ENCODE measurements around the gene OR11A1.

The OR11A1 gene, protein sequence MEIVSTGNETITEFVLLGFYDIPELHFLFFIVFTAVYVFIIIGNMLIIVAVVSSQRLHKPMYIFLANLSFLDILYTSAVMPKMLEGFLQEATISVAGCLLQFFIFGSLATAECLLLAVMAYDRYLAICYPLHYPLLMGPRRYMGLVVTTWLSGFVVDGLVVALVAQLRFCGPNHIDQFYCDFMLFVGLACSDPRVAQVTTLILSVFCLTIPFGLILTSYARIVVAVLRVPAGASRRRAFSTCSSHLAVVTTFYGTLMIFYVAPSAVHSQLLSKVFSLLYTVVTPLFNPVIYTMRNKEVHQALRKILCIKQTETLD

DNA sequence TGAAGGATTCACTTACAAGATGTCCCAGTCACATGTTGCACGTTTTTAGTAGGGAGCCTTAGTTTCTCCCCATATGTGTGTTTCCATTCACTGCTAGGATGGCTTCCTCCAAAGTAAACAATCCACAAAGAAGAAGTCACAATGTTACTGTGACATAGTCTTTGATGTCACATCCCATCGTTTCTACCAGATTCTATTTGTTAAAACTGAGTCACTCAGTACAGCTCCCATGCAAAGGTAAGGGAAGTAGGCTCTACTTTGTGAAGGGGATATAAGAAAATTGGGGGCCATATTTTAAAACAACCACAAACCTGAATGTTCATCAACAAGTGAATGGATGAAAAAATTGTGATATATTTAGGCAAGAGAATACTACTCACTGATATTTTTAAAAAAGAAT is at the start of gene OR11A1, which contains the start of gene OR2H1:
Gene OR11A1, minus strand, starts transcription at position 101 of the 400 bp plus-strand sequence. CDS start 29,430 bp downstream, outside the sequence.
Gene OR2H1, plus strand, starts transcription at position 185 of the 400 bp plus-strand sequence. CDS start 4,615 bp downstream, outside the sequence.
- DNase-seq = no peak

DNA sequence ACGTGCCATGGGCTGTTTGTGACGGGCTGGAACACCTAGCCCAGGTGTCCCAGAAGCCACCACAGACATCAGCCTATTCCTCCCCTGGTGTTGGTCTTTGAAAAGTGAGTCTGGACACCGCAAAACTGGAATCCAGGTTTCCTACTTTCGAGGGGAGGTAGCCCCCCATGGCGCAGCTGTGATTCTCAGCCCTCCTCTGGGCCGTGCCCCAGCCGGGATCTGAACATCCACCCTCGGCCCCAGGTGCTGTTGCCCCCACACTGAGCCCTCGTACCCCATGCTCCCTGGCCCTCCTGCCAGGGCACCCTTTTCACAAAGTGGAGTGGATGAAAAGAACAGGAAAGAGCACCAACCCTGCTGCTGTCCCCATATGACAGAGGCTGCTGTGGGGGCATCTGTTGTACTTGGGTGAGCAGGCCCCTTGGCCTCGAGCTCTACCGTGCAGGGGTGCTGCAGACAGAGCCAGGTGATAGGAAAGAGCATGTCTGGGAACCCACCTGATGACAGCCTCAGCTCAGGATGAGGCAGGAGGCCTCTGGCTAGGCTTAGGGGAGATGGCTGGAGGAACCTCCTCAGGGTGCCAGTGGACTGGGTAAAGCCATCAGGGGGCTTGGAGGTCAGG is 49.7 kb upstream of the OR11A1 start:
- no peak for DNase-seq

DNA sequence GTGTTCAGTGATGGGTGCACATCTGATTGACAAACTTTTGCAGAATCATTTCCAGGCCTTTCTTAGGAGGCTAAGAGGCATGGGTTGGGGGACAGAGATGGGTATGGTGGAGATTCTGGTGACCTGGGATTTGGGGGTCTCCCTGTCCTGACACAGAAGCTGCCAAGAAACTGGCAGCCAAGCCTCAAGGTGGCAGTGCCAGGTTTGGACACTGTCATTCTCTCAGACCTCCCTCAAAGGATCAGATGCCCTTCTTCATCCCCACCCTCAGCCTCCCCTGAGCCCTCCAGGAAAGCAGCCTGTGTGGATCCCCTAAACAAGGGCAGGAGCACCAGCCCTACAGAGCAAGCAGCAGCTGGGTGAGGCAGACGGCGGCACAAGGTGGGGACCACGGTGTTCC is 48.9 kb upstream of the OR11A1 start:
- no peak for DNase-seq

GRCh38 chr6:29504961-29505360 is 48.1 kb upstream of the OR11A1 start:
- no peak for DNase-seq

DNA sequence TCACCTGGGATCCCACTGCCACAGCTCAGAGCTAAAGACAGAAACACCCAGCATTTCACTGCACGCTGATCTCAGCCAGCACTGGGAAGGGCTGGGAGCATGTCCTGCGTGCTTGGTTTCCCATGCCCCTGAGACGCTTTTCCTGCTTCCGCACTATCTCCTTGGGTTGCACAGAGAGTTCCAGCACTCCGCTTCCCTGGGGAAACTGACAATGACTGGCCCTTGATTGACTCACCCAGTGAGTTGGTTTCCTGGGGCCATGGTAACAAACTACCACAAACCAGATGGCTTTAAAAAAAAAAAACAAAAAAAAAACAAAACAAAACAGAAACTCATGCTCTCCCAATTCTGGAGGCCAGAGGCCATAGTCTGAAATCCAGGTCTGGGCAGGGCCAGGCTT is 45.7 kb upstream of the OR11A1 start:
- no peak for DNase-seq

- no peak for DNase-seq
Measured at GRCh38 chr6:29502181-29502580, 45.3 kb upstream of the OR11A1 start.

DNA sequence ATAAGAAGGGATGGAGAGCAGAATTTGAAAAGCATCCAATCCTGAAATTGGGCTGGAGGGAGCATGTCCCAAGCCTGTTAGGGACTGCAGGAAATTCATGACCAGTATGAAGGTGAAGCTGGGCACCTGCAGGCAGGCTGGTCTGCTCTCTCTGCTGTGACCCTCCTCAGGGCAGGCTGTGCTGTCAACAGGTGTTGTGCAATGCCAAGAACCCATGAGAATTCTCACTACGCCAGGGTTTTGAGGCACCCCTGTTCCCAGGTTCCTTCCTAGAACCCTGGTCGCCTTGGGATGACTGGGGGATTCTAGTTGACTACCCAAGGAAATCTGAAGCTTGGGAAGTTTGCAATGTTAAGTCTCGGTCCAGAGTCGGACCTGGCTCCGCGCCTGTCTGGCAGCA is 44.2 kb upstream of the OR11A1 start:
- DNase-seq = no peak

DNA sequence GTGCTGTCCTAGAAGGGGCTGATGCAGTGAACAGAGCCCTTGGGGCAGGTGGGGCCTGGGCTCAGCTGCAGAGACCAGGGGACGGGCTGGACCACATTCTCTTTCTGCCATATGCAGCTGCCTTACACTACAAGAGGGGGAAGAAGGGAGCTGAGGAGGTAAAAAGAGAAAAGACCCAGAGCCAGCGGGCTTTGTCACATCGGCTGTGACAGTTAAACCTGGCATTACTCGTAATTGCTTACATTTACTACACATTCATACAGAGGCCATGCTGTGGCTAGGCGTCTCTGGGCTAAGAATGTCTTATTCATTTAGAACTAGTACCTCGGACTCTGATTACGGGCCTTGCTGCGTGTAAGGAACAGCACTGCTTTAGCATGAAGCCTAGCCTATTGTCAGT is 43.7 kb upstream of the OR11A1 start:
- DNase-seq = no peak

DNA sequence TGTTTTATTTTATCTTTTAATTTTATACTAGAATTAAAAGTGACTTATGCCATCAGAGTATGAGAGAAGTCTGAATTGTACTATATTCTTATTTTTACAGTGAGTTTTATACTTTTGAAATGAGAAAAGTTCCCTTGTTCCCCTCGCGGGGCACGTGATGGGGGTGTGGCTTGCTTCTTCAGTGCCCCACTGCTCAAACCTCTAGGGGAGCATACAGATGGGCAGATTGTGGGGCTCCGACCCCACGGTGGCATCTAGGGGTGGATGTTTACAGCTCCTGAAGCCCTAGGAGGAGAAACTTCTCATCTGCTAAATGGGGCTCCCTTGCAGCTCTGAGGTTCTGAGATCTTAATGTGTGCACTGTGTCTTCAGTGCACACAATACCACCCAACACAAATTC is 42.8 kb upstream of the OR11A1 start:
- DNase-seq = no peak

DNA sequence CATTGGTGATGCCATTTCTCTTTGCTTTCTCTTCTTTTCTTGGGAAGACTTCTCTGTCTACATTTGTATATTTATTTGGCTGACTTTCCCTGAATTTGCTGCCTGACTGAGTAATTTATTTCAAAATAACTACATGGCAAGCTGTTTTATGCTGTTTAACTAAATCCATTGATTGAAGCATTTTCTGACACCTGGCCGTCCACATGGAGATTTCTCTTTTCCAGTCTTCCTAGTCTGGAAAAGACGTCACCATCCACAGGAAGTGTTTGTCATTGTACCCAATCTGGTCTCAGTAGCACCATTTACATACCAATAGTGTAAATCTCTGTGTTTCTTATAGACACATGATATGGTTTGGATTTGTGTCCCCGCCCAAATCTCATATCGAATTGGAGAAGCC is 40.1 kb upstream of the OR11A1 start:
- DNase-seq = no peak

DNA sequence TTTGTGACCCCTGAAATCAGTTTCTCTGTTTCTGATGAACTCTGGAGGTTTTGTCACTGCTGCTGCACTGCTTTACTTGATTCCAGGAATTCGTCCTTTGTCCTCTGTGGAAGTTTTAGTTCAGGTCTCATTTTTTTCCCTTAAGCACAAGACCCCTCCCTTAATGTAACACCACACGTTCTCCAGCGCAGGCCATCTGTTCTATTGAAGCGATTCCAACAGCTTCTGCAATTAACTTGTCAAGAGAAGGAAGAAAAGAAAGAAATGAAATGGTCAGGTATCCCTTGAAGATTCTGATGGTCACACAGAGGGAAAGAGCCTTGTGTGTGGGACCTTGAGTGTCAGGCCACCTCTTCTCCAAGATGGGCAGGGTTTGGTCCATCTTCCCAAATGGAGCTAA is 38.7 kb upstream of the OR11A1 start:
- no peak for DNase-seq

- no peak for DNase-seq
Measured at GRCh38 chr6:29494131-29494530, 37.3 kb upstream of the OR11A1 start.

- DNase-seq = no peak
Measured at GRCh38 chr6:29493261-29493660, 36.4 kb upstream of the OR11A1 start.

GRCh38 chr6:29491574-29491973 is 34.7 kb upstream of the OR11A1 start:
- no peak for DNase-seq

GRCh38 chr6:29490552-29490951 is 33.7 kb upstream of the OR11A1 start:
- DNase-seq = no peak

- no peak for DNase-seq
Measured at GRCh38 chr6:29490055-29490454, 33.2 kb upstream of the OR11A1 start.

DNA sequence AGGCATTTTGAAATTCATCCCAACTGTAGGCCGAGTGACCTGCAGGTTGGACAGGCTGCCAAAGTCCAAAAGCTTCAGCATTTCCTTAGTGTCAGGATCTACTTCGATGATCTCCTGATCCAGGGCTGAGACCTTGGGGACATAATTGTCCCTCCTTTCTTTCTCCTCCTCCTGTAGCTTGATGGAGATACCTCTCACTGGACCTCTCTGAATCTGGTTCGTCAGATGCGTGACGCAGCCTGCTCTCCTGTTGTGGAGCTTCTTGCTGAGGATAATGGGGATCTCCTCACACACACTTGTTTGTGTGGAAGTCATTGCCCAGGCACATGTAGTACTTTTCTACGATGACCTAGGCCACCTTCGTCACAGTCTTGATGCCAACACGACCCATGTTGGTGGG is 32.4 kb upstream of the OR11A1 start:
- DNase-seq = no peak

GRCh38 chr6:29488874-29489273 is 32.0 kb upstream of the OR11A1 start:
- DNase-seq = no peak

GRCh38 chr6:29487660-29488059 is 30.8 kb upstream of the OR11A1 start, which contains the start of gene MAS1L:
Gene MAS1L (minus strand): TSS chr6:29487956. CDS start chr6:29487902, 54 bp downstream.
- no peak for DNase-seq

GRCh38 chr6:29487131-29487530 is 30.3 kb upstream of the OR11A1 start:
- no peak for DNase-seq

GRCh38 chr6:29486577-29486976 is 29.7 kb upstream of the OR11A1 start:
- DNase-seq = no peak

GRCh38 chr6:29483735-29484134 is 26.9 kb upstream of the OR11A1 start:
- no peak for DNase-seq

- DNase-seq = no peak
Measured at GRCh38 chr6:29483186-29483585, 26.3 kb upstream of the OR11A1 start.

GRCh38 chr6:29479560-29479959 is 22.7 kb upstream of the OR11A1 start:
- DNase-seq = no peak

GRCh38 chr6:29478740-29479139 is 21.9 kb upstream of the OR11A1 start:
- DNase-seq = no peak

Data from stimulated activated CD8-positive, alpha-beta memory T cell treated with anti-CD3 and anti-CD28 coated beads, Interleukin-4, amount 100 ng/mL, for 48 hours (primary cell).